ENCODE measurements around the gene RPS6KB2.

The RPS6KB2 gene

GRCh38 chr11:67468759-67469507 is 40.6 kb downstream of the RPS6KB2 start, which contains the start of gene TMEM134:
TMEM134 (minus strand) TSS chr11:67469251; CDS start chr11:67469192, 59 bp downstream.
- peak; percentile 89 to 90 for DNase-seq (ENCODE audit: low read depth in 1 of 2, low spot score in 1 of 2)
- H3K27me3 ChIP-seq (ENCODE audit: insufficient read depth, poor library complexity, severe bottlenecking): no peaks in the 10 kb centered on the region
- peak within 1 kb of the TSS; percentile 72 for H3K27ac ChIP-seq (replicated peaks)
- TF ChIP-seq REST (IDR thresholded peaks at IDR 0.05; ENCODE audit: insufficient replicate concordance, low read depth) (peak; percentile 11), POLR2AphosphoS5 (IDR thresholded peaks at IDR 0.05; ENCODE audit: low read depth) (peak; percentile 90), SPI1 (IDR thresholded peaks at IDR 0.05; ENCODE audit: borderline replicate concordance, low read depth) (no peak), GABPA (IDR thresholded peaks at IDR 0.05; ENCODE audit: low read depth) (no peak), CTCF (IDR thresholded peaks at IDR 0.05; ENCODE audit: insufficient read depth, low read length) (peak; percentile 30)
- H3K4me3 ChIP-seq (replicated peaks; ENCODE audit: insufficient read depth, low read length): peak within 1 kb of the TSS; percentile 65

- no peak for DNase-seq (ENCODE audit: low read depth in 1 of 2, low spot score in 1 of 2)
- Histone ChIP-seq H3K27me3 (ENCODE audit: insufficient read depth, poor library complexity, severe bottlenecking) (no peaks in the 10 kb centered on the region), H3K27ac (replicated peaks) (peak overlapping the region; percentile 72), H3K4me3 (replicated peaks; ENCODE audit: insufficient read depth, low read length) (peak overlapping the region; percentile 65)
- TF ChIP-seq SPI1 (IDR thresholded peaks at IDR 0.05; ENCODE audit: borderline replicate concordance, low read depth): no peak
- TF ChIP-seq CTCF (IDR thresholded peaks at IDR 0.05; ENCODE audit: insufficient read depth, low read length): no peak
- no peak for TF ChIP-seq POLR2AphosphoS5 (IDR thresholded peaks at IDR 0.05; ENCODE audit: low read depth)
- no peak for TF ChIP-seq REST (IDR thresholded peaks at IDR 0.05; ENCODE audit: insufficient replicate concordance, low read depth)
- TF ChIP-seq GABPA (IDR thresholded peaks at IDR 0.05; ENCODE audit: low read depth): no peak
Measured at GRCh38 chr11:67469508-67469811, 41.2 kb downstream of the RPS6KB2 start.

- Histone ChIP-seq H3K27me3 (ENCODE audit: insufficient read depth, poor library complexity, severe bottlenecking) (no peaks in the 10 kb centered on the region), H3K27ac (replicated peaks) (no peak overlapping the region), H3K4me3 (replicated peaks; ENCODE audit: insufficient read depth, low read length) (no peak overlapping the region)
- no peak for TF ChIP-seq CTCF (IDR thresholded peaks at IDR 0.05; ENCODE audit: insufficient read depth, low read length)
- TF ChIP-seq GABPA (IDR thresholded peaks at IDR 0.05; ENCODE audit: low read depth): no peak
- TF ChIP-seq REST (IDR thresholded peaks at IDR 0.05; ENCODE audit: insufficient replicate concordance, low read depth): no peak
- no peak for TF ChIP-seq SPI1 (IDR thresholded peaks at IDR 0.05; ENCODE audit: borderline replicate concordance, low read depth)
- no peak for TF ChIP-seq POLR2AphosphoS5 (IDR thresholded peaks at IDR 0.05; ENCODE audit: low read depth)
- no peak for DNase-seq (ENCODE audit: low read depth in 1 of 2, low spot score in 1 of 2)
Measured at GRCh38 chr11:67470337-67471002, 42.2 kb downstream of the RPS6KB2 start.

All from HL-60 (cell line).